SIG-M5 treated with dmso at 0.1 percent for 504 hours (cell line): ENCODE data around the gene TAS2R4.
A peak's percentile ranks its signal among the peaks of the same experiment; 100 is the strongest.
"Not testable (repeated sequence)": the region's sequence is repeated elsewhere in the genome, so short reads cannot be mapped to it uniquely, and the experiment has no call there.

ENCODE experiments used
- DNase-seq: peaks from one replicate; lab custom pipeline; 2025; ENCODE audit not compliant: unreplicated experiment; lab: John Stamatoyannopoulos, UW

TAS2R4 gene

GRCh38 chr7:141776374-141776773, at the start of gene TAS2R4:
Gene TAS2R4 (plus strand): TSS chr7:141776674. CDS start chr7:141778489, 1,815 bp downstream.
- no peak for DNase-seq

DNA sequence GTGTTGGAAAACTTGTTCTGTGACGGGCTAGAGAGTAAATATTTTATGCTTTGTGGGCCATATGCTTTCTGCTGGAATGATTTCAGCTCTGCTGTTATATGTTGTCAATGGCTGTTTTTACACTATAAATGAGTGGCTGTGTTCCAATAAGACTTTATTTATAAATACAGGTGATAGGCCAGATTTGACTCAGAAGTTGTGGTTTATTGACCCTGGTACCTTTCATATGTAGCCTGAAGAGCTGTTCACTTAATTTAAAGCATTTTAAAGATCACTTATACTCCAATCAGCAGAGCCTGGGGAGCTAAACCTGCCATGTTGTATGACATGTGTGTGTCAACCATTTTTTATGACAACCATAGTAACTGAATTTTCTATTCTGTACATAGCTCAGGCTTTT, 47.5 kb upstream of the TAS2R4 start:
- no peak for DNase-seq

- DNase-seq: no peak
Observed at GRCh38 chr7:141731476-141732149, 44.9 kb upstream of the TAS2R4 start.

DNA sequence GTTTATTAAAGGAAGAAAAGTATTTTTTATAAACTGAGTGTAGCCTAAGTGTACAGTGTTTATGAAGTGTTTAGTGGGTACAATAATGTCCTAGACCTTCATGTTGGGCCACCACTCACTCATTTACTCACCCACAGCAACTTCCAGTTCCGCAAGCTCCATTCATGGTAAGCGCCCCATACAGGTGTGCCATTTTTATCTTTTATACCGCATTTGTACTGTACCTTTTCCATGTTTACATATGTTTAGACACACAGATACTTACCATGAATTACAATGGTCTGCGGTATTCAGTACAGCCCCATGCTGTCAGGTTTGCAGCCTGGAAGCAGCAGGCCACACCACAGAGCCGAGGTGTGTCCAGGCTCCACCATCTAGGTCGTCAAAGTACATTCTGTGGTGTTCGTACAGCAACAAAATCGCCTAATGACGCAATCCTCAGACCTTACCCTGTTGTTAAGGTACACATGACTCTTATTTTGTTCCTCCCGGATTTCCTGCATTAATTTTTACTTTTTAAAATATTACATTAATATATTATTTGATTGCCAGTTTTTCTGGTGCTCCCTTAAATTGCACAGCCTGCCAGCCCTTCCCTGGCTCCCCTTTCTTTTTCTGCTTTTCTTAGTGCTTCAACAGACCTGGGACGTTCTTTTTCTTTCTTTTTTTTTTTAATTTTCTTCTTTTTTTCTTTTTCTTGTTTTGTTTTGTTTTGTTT, 39.2 kb upstream of the TAS2R4 start:
- peak; percentile 22 for DNase-seq

DNA sequence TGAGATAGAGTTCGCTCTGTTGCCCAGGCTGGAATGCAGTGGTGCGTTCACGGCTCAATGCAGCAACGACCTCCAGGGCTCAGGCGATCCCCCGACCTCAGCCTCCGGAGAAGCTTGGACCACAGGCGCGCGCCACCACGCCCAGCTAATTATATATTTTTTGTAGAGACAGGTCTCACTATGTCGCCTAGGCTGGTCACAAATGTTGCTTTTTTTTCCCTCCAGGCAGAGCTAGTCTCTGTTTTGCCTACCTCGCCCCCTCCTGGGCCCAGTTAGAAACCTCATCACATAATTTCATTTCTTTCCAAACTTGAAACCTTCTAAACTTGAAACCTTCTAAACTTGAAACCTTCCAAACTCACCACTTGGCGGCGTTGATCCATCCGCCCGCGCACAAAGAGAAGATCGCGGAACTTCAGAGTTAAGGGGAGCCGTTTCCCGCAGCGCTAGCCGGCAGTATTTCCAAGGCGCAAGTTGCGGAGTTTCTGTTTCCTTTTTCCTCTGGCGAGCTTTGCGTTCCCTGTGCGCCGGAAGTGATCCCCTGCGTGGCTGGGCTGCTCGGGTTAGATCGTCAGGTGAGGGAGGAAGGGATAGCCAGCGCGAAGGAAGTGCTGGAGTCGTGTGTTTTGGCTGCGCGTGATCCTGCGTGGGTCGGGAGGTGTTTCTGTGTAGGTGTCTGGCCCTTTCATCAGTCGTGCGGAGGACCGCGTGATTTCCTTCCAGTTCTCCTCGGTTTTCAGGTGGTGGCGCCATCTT, 38.5 kb upstream of the TAS2R4 start, which contains the start of gene SSBP1:
TSS of gene SSBP1 (plus strand) at position 523 of the 756 bp plus-strand sequence. CDS start 809 bp downstream, outside the sequence.
- peak; percentile 98 for DNase-seq

- no peak for DNase-seq
Observed at GRCh38 chr7:141738592-141739013, 37.9 kb upstream of the TAS2R4 start.

- DNase-seq: no peak
Observed at GRCh38 chr7:141739250-141739649, 37.2 kb upstream of the TAS2R4 start.

GRCh38 chr7:141742229-141742628, 34.2 kb upstream of the TAS2R4 start:
- DNase-seq: no peak

GRCh38 chr7:141744131-141744530, 32.3 kb upstream of the TAS2R4 start:
- DNase-seq: no peak

DNA sequence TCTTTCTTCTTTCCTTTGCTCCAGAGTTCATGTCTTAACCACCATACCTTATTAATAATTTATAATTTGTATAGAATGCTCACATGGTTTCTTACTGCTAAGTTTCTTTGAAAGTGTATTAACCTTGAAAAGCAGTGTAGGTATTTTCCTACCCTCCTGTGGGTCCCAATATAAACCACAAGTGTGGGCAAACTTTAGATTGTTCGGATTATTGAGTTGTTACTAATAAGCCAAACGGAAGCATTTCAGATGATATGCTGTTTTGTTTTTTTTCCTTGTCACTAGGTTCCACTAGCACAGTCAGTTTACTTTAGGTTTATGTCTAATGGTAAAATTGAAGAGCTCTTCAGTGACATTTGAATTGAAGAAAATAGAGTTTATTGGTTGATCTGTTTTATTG, 28.1 kb upstream of the TAS2R4 start:
- DNase-seq: no peak

GRCh38 chr7:141751904-141752303, 24.6 kb upstream of the TAS2R4 start:
- DNase-seq: not testable (repeated sequence)

DNA sequence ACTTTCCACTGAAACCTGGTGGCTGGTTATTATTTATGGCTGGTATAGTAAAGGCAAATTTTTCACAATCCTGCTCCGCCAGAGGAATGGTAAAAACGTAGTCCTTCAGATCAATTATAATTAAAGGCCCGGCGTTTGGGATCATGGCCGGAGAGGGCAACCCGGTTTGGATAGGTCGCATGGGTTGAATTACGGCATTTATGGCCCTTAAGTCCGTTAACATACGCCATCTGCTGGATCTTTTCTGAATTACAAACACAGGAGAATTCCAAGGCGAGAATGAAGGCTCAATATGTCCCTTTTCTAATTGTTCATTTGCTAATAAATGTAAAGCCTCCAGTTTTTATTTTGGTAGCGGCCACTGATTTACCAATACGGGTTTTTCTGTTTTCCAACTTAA, 23.8 kb upstream of the TAS2R4 start:
- DNase-seq: no peak

GRCh38 chr7:141754939-141755338, 21.5 kb upstream of the TAS2R4 start:
- DNase-seq: no peak

DNA sequence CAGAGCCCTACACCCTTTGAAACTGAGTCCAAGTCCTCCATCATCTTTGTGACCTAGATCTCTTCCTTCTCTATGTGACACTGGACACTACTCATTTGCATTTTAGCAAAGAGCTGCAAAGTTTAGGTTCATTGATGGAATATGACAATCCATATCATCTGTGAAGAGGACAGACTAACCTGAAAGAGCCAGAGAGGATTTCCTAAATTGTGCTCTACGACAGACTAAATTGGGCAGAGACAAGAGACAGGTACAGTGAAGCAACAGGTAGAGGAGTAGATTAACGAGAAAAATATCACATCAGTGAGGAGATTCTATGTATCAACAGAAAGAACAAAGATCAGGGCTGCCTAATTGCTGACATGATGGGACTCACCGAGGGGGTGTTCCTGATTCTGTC, 12.7 kb upstream of the TAS2R4 start, which contains the start of gene TAS2R3:
TSS of gene TAS2R3 (plus strand) at position 301 of the 400 bp plus-strand sequence. CDS start at position 363, 62 bp downstream.
- DNase-seq: no peak

DNA sequence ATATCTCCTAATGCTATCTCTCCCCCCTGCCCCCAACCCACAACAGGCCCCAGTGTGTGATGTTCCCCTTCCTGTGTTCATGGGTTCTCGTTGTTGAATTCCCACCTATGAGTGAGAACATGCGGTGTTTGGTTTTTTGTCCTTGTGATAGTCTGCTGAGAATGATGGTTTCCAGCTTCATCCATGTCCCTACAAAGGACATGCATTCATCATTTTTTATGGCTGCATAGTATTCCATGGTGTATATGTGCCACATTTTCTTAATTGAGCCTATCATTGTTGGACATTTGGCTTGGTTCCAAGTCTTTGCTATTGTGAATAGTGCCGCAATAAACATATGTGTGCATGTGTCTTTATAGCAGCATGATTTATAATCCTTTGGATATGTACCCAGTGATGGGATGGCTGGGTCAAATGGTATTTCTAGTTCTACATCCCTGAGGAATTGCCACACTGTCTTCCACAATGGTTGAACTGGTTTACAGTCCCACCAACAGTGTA, 6.3 kb upstream of the TAS2R4 start:
- DNase-seq: not testable (repeated sequence)

DNA sequence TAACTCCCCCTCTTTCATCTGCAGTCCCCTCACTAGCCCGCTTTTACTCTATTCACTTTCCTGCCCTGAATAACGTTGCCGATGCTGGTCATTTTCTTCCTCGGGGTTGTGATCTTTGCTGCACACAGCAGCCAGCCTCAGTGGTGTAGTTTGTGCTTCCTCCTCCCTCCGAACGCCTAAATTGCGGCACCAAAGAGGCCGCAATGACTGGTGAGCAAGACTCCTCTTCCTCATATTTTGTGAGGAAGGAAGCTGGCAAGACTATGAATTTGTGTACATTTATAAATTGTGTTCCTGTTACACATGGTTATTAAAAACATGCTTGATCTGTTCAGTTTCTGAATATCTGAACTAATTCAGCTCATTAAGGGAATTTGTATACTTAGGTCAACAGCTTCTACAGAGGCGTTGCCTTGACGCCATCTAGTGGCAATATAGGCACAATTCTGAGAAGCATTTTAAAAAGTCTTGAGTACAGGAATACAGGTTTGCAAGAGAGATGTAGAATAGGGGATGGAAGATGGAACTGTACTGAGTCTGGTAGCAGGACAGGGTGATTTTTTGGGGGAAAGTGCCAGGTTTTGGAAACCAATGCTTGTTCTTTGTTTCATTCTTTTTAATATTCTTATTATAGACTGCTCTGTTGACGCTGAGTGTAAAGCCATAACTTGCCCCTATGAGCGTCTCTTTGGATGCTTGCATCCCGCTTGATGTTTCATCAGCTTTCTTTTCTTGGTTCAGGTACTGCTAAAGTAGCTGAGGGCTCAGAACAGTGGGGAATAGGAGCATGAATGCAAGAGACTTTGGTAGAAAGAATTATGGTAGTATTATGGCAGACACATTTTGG, 9.5 kb downstream of the TAS2R4 start:
- peak; percentile 67 for DNase-seq

DNA sequence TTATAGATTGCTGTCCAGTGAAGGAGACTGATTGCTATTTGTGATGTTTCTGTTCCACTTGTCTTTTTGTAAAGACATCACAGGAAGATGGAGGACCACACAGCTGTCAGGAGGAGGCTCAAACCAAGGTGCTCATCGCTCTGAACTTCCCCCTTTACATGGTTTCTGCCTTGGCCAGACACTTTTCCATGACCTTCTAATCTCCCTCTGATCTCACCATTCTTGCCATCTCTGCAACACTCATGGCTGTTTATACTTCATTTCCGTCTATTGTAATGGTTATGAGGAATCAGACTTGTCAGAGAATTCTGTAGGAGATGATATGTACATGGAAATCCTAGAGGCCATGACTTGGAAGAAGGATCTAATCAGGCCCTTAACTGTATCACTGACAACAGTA, 11.8 kb downstream of the TAS2R4 start:
- no peak for DNase-seq

DNA sequence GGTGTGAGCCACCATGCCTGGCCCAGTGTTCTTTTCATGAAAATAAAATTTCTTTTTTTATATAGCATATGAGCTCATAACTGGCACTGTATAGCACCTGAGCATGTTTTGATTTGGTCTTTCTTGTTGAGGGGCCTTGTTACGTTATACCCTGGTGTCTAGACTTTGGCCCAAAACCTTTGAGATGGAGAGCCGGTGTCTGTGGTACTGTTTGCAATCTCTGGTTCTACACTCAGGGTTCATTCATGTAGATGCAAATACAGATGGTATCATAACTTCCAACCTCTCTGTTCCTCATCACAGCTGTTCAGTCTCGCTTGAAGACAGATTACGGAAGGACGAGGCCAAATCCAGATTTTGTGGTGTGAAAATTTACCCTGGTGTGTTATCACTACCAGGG, 13.4 kb downstream of the TAS2R4 start, which contains the start of gene TAS2R5:
TSS of gene TAS2R5 (plus strand) at position 301 of the 400 bp plus-strand sequence. CDS start 145 bp downstream, outside the sequence.
- DNase-seq: no peak

- no peak for DNase-seq
Observed at GRCh38 chr7:141792526-141792925, 16.1 kb downstream of the TAS2R4 start.

DNA sequence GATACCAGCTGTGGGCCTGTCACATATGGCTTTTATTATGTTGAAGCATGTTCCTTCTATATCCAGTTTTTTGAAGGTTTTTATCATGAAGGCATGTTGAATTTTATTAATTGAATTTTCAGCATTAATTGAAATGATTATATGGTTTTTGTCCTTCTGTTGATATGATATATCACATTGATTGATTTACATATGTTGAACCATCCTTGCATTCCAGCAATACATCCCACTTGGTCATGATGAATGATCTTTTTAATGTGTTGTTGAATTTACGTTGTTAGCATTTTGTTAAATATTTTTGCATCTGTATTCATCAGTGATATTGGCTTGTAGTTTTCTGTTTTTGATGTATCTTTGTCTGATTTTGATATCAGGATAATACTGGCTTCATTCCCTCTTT, 43.6 kb downstream of the TAS2R4 start:
- DNase-seq: no peak
